Endothelial cell of umbilical vein (primary cell): ENCODE results near the gene PDE11A.

Experiments
- CTCF ChIP-seq, 2 donors: IDR thresholded peaks; 1 replicate in 1 of 2; 2 replicates in 1 of 2; pipeline ENCODE4 v1.5.1; 2011; ENCODE audit warnings: low read length in 2 of 2, mild to moderate bottlenecking in 2 of 2, moderate library complexity in 2 of 2, control low read depth in 1 of 2, inconsistent platforms in 1 of 2, low read depth in 1 of 2; ENCODE audit not compliant: insufficient read depth in 1 of 2; ENCODE audit errors: extremely low read depth in 1 of 2
- EZH2 ChIP-seq: IDR thresholded peaks from 2 replicates; pipeline ENCODE4 v1.6.1; 2012; ENCODE audit warnings: borderline replicate concordance, low read depth, mild to moderate bottlenecking, moderate library complexity, low read length, inconsistent platforms; ENCODE audit not compliant: severe bottlenecking
- POLR2AphosphoS5 ChIP-seq: IDR thresholded peaks from 2 replicates; pipeline ENCODE4 v1.6.1; 2012; ENCODE audit warnings: low read depth, mild to moderate bottlenecking, control low read depth, low read length, moderate library complexity; ENCODE audit not compliant: insufficient read depth

GRCh38 chr2:177905640-177906039 is 166.9 kb downstream of the PDE11A start:
- no peak for TF ChIP-seq EZH2
- no peak for TF ChIP-seq CTCF (IDR thresholded peaks at IDR 0.05; ENCODE audit: extremely low read depth in 1 of 2, insufficient read depth in 1 of 2, low read depth in 1 of 2, low read length in 2 of 2)
- no peak for TF ChIP-seq POLR2AphosphoS5
